ENCODE data around the gene EBPL. TPM values are rescaled to one million over a fixed set of nuclear protein-coding genes. Genes with fewer than 3 reads are reported as not detected.
"Not testable (repeated sequence)": the region's sequence is repeated elsewhere in the genome, so short reads cannot be mapped to it uniquely, and the experiment has no call there.

EBPL gene
- total RNA-seq, 2 donors from 2014 or later = 95.4 to 114 TPM

GRCh38 chr13:49731766-49732165 is 40.5 kb upstream of the EBPL start:
- Histone ChIP-seq H3K36me3 (no peaks in the 10 kb centered on the region), H3K4me1 (replicated peaks) (no peaks in the 10 kb centered on the region), H3K9me3 (no peaks in the 10 kb centered on the region), H3K4me3 (no peak overlapping the region), H3K27ac (no peak overlapping the region), H3K27me3 (replicated peaks; ENCODE audit: insufficient read depth) (no peaks in the 10 kb centered on the region)
- intact Hi-C loops (cut with DNase I) = no loop called here
- no peak for DNase-seq (ENCODE audit: low spot score)
- no peak for TF ChIP-seq CTCF (IDR thresholded peaks at IDR 0.05)
- TF ChIP-seq POLR2AphosphoS5 (IDR thresholded peaks at IDR 0.05) = no peak
- TF ChIP-seq POLR2A (IDR thresholded peaks at IDR 0.05) = no peak

GRCh38 chr13:49716615-49717014 is 25.3 kb upstream of the EBPL start:
- Histone ChIP-seq H3K4me1 (replicated peaks) (no peaks in the 10 kb centered on the region), H3K9me3 (no peaks in the 10 kb centered on the region), H3K27ac (no peak overlapping the region), H3K27me3 (replicated peaks; ENCODE audit: insufficient read depth) (no peaks in the 10 kb centered on the region), H3K36me3 (no peaks in the 10 kb centered on the region), H3K4me3 (no peak overlapping the region)
- no peak for DNase-seq (ENCODE audit: low spot score)
- TF ChIP-seq POLR2A (IDR thresholded peaks at IDR 0.05) (no peak), CTCF (IDR thresholded peaks at IDR 0.05) (no peak), POLR2AphosphoS5 (IDR thresholded peaks at IDR 0.05) (no peak)
- intact Hi-C loops (cut with DNase I) = no loop called here
- WGBS = 96% methylated on average over 6 of the region's 6 CpGs

GRCh38 chr13:49714757-49715156 is 23.5 kb upstream of the EBPL start:
- H3K36me3 ChIP-seq = no peaks in the 10 kb centered on the region
- H3K27ac ChIP-seq = no peak overlapping the region
- intact Hi-C loops (cut with DNase I) = no loop called here
- no peaks in the 10 kb centered on the region for H3K4me1 ChIP-seq (replicated peaks)
- H3K9me3 ChIP-seq = no peaks in the 10 kb centered on the region
- WGBS = 98% methylated on average over 1 of the region's 1 CpG
- DNase-seq (ENCODE audit: low spot score) = no peak
- TF ChIP-seq POLR2AphosphoS5 (IDR thresholded peaks at IDR 0.05) (no peak), CTCF (IDR thresholded peaks at IDR 0.05) (no peak), POLR2A (IDR thresholded peaks at IDR 0.05) (no peak)
- H3K4me3 ChIP-seq = no peak overlapping the region
- no peaks in the 10 kb centered on the region for H3K27me3 ChIP-seq (replicated peaks; ENCODE audit: insufficient read depth)

GRCh38 chr13:49711218-49711863 is 20.1 kb upstream of the EBPL start:
- DNase-seq (ENCODE audit: low spot score) = no peak
- no peak overlapping the region for H3K4me3 ChIP-seq
- no peak overlapping the region for H3K27ac ChIP-seq
- no peaks in the 10 kb centered on the region for H3K4me1 ChIP-seq (replicated peaks)
- intact Hi-C loops (cut with DNase I) = no loop called here
- H3K36me3 ChIP-seq = no peaks in the 10 kb centered on the region
- no peaks in the 10 kb centered on the region for H3K9me3 ChIP-seq
- 90% methylated on average over 2 of the region's 2 CpGs for WGBS
- H3K27me3 ChIP-seq (replicated peaks; ENCODE audit: insufficient read depth) = no peaks in the 10 kb centered on the region
- TF ChIP-seq POLR2AphosphoS5 (IDR thresholded peaks at IDR 0.05) = no peak
- no peak for TF ChIP-seq CTCF (IDR thresholded peaks at IDR 0.05)
- TF ChIP-seq POLR2A (IDR thresholded peaks at IDR 0.05) = no peak

GRCh38 chr13:49704264-49704663 is 13.0 kb upstream of the EBPL start:
- H3K9me3 ChIP-seq; H3K4me3 ChIP-seq; intact Hi-C loops (cut with DNase I); H3K27me3 ChIP-seq (replicated peaks; ENCODE audit: insufficient read depth); H3K36me3 ChIP-seq; DNase-seq (ENCODE audit: low spot score); H3K4me1 ChIP-seq (replicated peaks); H3K27ac ChIP-seq: not testable (repeated sequence)
- 97% methylated on average over 7 of the region's 7 CpGs for WGBS
